ENCODE measurements around the gene SLC7A4.
"Not testable (repeated sequence)": the region's sequence is repeated elsewhere in the genome, so short reads cannot be mapped to it uniquely, and the experiment has no call there.

DNA sequence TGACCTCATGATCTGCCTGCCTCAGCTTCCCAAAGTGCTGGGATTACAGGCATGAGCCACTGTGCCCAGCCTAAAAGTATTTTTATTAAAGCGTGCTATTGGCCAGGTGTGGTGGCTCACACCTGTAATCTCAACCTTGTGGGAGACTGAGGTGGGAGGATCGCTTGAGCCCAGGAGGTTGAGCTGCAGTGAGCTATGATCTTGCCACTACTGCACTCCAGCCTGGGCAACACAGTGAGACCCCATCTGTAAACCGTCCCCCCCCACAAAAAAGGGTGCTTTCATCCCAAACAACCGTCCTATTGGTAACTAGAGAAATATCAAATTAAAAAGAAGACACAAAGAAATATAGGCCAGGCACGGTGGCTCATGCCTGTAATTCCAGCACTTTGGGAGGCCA lies 6.8 kb upstream of the SLC7A4 start:
- TF ChIP-seq, protein P1, sequence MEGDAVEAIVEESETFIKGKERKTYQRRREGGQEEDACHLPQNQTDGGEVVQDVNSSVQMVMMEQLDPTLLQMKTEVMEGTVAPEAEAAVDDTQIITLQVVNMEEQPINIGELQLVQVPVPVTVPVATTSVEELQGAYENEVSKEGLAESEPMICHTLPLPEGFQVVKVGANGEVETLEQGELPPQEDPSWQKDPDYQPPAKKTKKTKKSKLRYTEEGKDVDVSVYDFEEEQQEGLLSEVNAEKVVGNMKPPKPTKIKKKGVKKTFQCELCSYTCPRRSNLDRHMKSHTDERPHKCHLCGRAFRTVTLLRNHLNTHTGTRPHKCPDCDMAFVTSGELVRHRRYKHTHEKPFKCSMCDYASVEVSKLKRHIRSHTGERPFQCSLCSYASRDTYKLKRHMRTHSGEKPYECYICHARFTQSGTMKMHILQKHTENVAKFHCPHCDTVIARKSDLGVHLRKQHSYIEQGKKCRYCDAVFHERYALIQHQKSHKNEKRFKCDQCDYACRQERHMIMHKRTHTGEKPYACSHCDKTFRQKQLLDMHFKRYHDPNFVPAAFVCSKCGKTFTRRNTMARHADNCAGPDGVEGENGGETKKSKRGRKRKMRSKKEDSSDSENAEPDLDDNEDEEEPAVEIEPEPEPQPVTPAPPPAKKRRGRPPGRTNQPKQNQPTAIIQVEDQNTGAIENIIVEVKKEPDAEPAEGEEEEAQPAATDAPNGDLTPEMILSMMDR (IDR thresholded peaks at IDR 0.05; ENCODE audit: low read depth, low read length), result not testable (repeated sequence)
- TF ChIP-seq EZH2phosphoT487 (IDR thresholded peaks at IDR 0.05; ENCODE audit: low read depth), result not testable (repeated sequence)
